Common myeloid progenitor, CD34-positive (primary cell): ENCODE data around the gene ATCAY.
"Not testable (repeated sequence)": the region's sequence is repeated elsewhere in the genome, so short reads cannot be mapped to it uniquely, and the experiment has no call there.

Experiments used
- CTCF ChIA-PET: fragments of 350-600 bp; sonication (Branson Sonifier 250); formaldehyde crosslinking; loops from one replicate; lab custom pipeline; 2021; ENCODE audit warnings: antibody characterized with exemption; lab: Charles Lee
- POLR2A ChIA-PET: fragments of 350-600 bp; sonication (Branson Sonifier 250); formaldehyde crosslinking; loops from one replicate; lab custom pipeline; 2021; ENCODE audit warnings: antibody characterized with exemption; lab: Charles Lee
- DNase-seq, 3 donors: peaks; one replicate each; pipeline versions ENCODE4 v3.0.0 to v3.0.0-alpha.2; 2013
- H3K27ac ChIP-seq, 2 experiments: 1 replicate in 1 of 2; 2 replicates in 1 of 2; pipeline ENCODE4 v1.7.0; 2013; ENCODE audit warnings: inconsistent platforms in 2 of 2, low read length in 2 of 2, mild to moderate bottlenecking in 2 of 2, low read depth in 1 of 2, moderate library complexity in 1 of 2; ENCODE audit not compliant: severe bottlenecking in 2 of 2, insufficient read depth in 1 of 2, poor library complexity in 1 of 2
- H3K27me3 ChIP-seq, 5 experiments: replicated peaks in 2 of 5; 1 replicate in 3 of 5; 2 replicates in 2 of 5; pipeline versions ENCODE4 v1.6.1 to v1.7.0; 2013; ENCODE audit warnings: low read length in 4 of 5, mild to moderate bottlenecking in 2 of 5, moderate library complexity in 2 of 5, inconsistent platforms in 1 of 5; ENCODE audit not compliant: insufficient read depth in 5 of 5, control insufficient read depth in 4 of 5
- H3K36me3 ChIP-seq, 4 experiments: 1 replicate in 2 of 4; 2 replicates in 2 of 4; pipeline versions ENCODE4 v1.6.1 to v1.7.0; 2013; ENCODE audit warnings: low read length in 3 of 4, control low read depth in 1 of 4, mild to moderate bottlenecking in 1 of 4; ENCODE audit not compliant: control insufficient read depth in 4 of 4, insufficient read depth in 4 of 4
- H3K4me1 ChIP-seq, 4 experiments: 1 replicate in 3 of 4; 2 replicates in 1 of 4; pipeline versions ENCODE4 v1.6.1 to v1.7.1; 2013; ENCODE audit warnings: low read length in 3 of 4, mild to moderate bottlenecking in 3 of 4, control low read depth in 1 of 4, inconsistent platforms in 1 of 4, moderate library complexity in 1 of 4; ENCODE audit not compliant: control insufficient read depth in 4 of 4, insufficient read depth in 4 of 4; ENCODE audit errors: control extremely low read depth in 1 of 4
- H3K4me3 ChIP-seq, 7 experiments: 1 replicate in 4 of 7; 2 replicates in 3 of 7; pipeline versions ENCODE4 v1.5.1 to v1.7.0; 2013; ENCODE audit warnings: mild to moderate bottlenecking in 7 of 7, low read length in 6 of 7, moderate library complexity in 6 of 7, inconsistent platforms in 2 of 7, low read depth in 2 of 7, control low read depth in 1 of 7; ENCODE audit not compliant: insufficient read depth in 4 of 7, control insufficient read depth in 1 of 7; ENCODE audit errors: extremely low read depth in 1 of 7
- H3K9me3 ChIP-seq, 5 experiments: 1 replicate in 4 of 5; 2 replicates in 1 of 5; pipeline versions ENCODE4 v1.6.1 to v1.7.1; 2013; ENCODE audit warnings: low read length in 4 of 5, mild to moderate bottlenecking in 2 of 5, inconsistent platforms in 1 of 5, low read depth in 1 of 5, moderate library complexity in 1 of 5; ENCODE audit not compliant: control insufficient read depth in 4 of 5, insufficient read depth in 2 of 5; ENCODE audit errors: control extremely low read depth in 1 of 5
- WGBS: methylation state at CpG from one replicate; pipeline ENCODE4 v1.1.5; 2013; ENCODE audit not compliant: insufficient coverage; 5-methylcytosine and 5-hydroxymethylcytosine counted together

ATCAY gene

DNA sequence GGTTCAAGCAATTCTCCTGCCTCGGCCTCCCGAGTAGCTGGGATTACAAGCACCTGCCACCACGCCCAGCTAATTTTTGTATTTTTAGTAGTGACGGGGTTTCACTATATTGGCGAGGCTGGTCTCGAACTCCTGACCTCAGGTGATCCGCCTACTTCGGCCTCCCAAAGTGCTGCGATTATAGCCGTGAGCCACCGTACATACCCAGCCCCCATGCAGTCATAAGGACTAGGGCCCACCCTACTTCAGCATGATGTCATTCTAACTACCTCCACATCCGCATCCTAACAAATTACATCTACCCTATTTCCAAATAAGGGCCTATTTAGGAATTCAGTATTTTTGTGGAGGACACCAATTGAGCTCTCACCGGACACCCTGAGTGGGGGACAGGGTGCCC is 74.8 kb downstream of the ATCAY start:
- 90% methylated on average over 12 of the region's 13 CpGs for WGBS
- CTCF ChIA-PET: interaction anchor here (0.7 kb wide), 2 partner anchors 14 to 68 kb away, joined by 3 read pairs; no protein-coding TSS in a partner anchor
- H3K27ac ChIP-seq, DNase-seq, H3K9me3 ChIP-seq, POLR2A ChIA-PET, H3K4me3 ChIP-seq, H3K27me3 ChIP-seq: not testable (repeated sequence)
- H3K4me1 ChIP-seq: peaks cover 0 to 18% (median 16%) of the 10 kb centered on the region in 4 experiments
- H3K36me3 ChIP-seq: peaks cover 0 to 36% (median 24%) of the 10 kb centered on the region in 4 experiments

DNA sequence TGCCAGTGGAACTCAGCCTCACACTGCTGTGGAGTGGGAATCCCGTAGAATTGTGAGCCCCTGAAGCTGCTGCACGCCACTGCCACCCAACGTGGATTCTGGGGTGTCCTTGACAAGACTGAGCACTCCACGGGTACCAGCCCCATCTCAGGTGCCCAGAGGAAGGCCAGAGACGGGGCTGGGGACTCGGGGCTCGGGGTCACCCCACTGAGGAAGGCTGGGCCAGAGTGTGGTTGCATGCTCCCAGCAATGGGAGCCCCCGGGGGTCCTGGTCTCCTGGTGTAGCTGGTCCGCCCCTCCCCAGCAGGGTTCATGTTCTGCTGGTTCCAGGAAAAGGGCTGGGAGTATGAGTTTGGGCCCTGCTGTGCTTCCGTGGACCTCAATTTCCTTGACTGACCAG is 75.2 kb downstream of the ATCAY start:
- WGBS: 93% methylated on average over 9 of the region's 10 CpGs
- peaks cover 0 to 38% (median 26%) of the 10 kb centered on the region in 4 experiments for H3K36me3 ChIP-seq
- no peak overlapping the region for H3K27ac ChIP-seq
- no peak for DNase-seq
- no peak overlapping the region for H3K4me3 ChIP-seq
- peaks cover 0 to 5% (median 0%) of the 10 kb centered on the region in 5 experiments for H3K9me3 ChIP-seq
- H3K4me1 ChIP-seq: peaks cover 0 to 17% (median 12%) of the 10 kb centered on the region in 4 experiments
- CTCF ChIA-PET: interaction anchor here (0.7 kb wide), 1 partner anchor 68 kb away, joined by 3 read pairs; no protein-coding TSS in a partner anchor
- no peaks in the 10 kb centered on the region for H3K27me3 ChIP-seq
- POLR2A ChIA-PET: interaction anchor here (2.3 kb wide), 1 partner anchor 15 kb away, joined by 4 read pairs; the partner anchor contains the start of gene DAPK3

DNA sequence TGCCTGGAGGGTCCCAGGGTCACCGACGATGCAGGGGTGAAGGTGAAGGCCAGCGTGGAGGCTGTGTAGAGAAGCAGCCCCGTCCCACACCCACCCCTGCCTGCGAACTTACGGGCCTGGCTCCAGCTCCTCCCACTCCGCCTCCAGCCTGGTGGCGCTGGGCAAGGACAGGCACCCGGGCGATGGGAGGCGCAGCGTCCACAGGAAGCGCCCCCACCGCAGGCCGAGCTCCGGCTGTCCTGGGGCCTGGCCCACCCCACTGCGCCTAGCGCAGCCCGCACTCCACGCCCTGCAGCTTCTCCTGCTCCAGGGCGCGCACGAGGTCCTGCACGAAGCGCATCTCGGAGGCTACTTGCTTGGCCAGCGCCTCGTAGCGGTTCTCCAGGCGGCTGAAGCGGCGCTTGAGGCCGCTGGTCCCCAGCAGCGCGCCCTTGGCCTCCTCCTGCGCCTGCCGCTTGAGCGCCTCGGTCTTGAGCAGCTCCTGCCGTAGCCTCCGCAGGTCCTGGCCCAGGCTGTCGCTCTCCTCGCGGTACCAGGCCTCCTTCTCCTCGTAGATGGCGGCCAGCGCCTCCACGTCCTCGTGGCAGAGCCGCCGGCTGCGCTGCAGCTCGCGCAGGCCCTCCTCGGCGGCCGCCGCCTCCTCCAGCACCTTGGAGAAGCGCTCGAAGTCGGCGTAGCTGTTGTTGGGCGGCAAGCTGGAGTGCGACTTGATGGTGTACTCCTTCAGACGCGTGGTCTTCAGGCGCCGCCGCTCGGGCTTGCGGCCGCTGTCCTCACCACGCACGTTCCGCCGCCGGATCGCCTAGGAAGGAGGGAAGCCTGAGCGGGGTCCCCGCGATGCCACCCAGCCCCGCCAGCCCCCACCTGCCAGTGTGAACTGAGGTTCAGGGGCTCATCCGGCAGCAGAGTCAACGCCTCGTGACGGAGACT is 78.6 kb downstream of the ATCAY start:
- Histone ChIP-seq H3K27me3 (no peaks in the 10 kb centered on the region), H3K27ac (no peak overlapping the region), H3K9me3 (peaks cover 0 to 5% (median 0%) of the 10 kb centered on the region in 5 experiments), H3K36me3 (peaks cover 7 to 60% (median 49%) of the 10 kb centered on the region in 4 experiments), H3K4me1 (no peaks in the 10 kb centered on the region), H3K4me3 (no peak overlapping the region)
- CTCF ChIA-PET: no interaction called here
- 97% methylated on average over 83 of the region's 86 CpGs for WGBS
- DNase-seq: no peak
- POLR2A ChIA-PET: no interaction called here

DNA sequence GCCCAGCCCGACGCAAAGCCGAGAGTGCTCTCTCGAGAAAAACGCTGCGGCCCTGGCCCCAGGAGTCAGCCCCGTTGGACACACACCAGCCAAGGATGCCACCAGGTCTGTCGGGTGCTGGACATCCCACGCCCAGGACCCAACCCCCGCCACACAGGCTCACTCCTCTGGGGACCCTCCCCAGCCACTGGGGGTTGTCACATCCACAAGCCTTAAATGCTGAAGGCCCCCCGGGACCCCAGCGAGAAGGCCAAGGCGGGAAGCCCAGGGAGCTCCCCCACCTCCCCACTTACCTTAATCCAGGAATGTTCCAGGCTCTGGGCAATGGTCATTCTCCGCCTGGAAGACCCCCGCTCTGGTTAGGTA is 79.3 kb downstream of the ATCAY start:
- no peak for DNase-seq
- H3K9me3 ChIP-seq: peaks cover 0 to 5% (median 0%) of the 10 kb centered on the region in 5 experiments
- peaks cover 7 to 63% (median 51%) of the 10 kb centered on the region in 4 experiments for H3K36me3 ChIP-seq
- WGBS: over 99% methylated on average over 12 of the region's 15 CpGs
- H3K4me1 ChIP-seq: no peaks in the 10 kb centered on the region
- H3K27me3 ChIP-seq: no peaks in the 10 kb centered on the region
- no peak overlapping the region for H3K27ac ChIP-seq
- CTCF ChIA-PET: no interaction called here
- H3K4me3 ChIP-seq: no peak overlapping the region
- POLR2A ChIA-PET: no interaction called here

DNA sequence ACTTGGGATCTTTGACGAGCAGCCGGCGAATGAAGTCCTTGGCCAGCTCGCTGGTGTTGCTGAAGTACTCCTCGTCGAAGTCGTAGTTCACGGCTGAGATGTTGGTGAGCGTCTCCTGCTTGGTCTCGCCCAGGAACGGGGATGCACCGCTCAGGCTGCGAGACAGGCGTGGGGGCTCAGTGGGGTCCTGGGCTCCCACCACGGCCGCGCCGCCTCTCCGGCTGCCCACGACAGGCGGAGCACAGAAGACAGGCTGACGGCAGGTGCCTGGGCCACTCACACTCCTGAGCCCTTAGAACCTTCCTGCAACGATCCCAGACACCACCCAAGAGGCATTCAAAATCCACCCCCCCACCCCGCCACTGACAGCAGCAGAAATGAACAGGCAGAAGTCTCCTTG is 80.5 kb downstream of the ATCAY start:
- ChIA-PET CTCF (no interaction called here), POLR2A (no interaction called here)
- no peaks in the 10 kb centered on the region for H3K27me3 ChIP-seq
- H3K36me3 ChIP-seq: peaks cover 7 to 68% (median 53%) of the 10 kb centered on the region in 4 experiments
- DNase-seq: no peak
- no peaks in the 10 kb centered on the region for H3K4me1 ChIP-seq
- WGBS: 95% methylated on average over 15 of the region's 24 CpGs
- no peak overlapping the region for H3K4me3 ChIP-seq
- peaks cover 0 to 5% (median 0%) of the 10 kb centered on the region in 5 experiments for H3K9me3 ChIP-seq
- H3K27ac ChIP-seq: no peak overlapping the region

DNA sequence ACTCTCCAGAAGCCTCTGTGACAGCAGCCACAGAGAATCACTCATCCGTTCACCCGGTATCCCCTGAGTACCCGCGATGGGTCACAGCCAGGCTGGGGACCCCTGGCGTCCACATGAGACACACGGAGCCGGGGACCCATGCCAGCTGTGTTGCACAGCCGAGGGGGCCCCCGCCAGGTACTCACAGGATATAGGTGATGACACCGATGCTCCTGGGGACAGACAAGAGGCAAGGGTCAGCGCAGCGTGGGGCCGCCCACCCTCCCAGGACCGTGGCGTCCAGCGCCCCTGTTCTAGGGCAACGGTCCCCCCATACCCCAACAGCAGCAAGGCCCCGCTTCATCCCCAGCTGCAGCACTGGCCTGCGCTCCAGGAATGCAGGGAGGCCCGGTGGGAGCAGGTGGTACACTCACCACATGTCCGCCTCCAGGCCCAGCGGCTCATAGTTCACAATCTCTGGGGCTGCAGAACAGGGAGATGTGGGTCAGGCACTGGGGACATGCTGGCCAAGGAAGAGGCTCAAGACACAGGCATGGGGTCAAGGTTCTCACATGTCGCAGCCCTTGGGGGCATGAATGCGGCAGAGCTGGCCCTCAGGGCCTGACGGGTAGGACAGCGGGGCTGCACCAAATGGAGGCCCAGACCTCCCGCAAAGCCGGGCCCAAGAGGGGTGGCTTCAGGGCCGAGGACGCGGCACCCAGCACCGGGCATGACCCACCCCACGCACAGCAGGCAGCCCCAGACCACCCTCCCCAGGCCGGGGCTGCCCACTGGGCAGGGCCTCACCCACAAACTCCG is 83.2 kb downstream of the ATCAY start:
- CTCF ChIA-PET: no interaction called here
- peaks cover 7 to 69% (median 56%) of the 10 kb centered on the region in 4 experiments for H3K36me3 ChIP-seq
- 98% methylated on average over 31 of the region's 35 CpGs for WGBS

More for the DNA sequence above, 83.2 kb downstream of the ATCAY start:
- peaks cover 0 to 3% (median 0%) of the 10 kb centered on the region in 5 experiments for H3K9me3 ChIP-seq
- no peak for DNase-seq
- POLR2A ChIA-PET: no interaction called here
- peaks cover 0 to 2% (median 1%) of the 10 kb centered on the region in 4 experiments for H3K4me1 ChIP-seq
- no peak overlapping the region for H3K4me3 ChIP-seq
- no peaks in the 10 kb centered on the region for H3K27me3 ChIP-seq
- no peak overlapping the region for H3K27ac ChIP-seq
